ENCODE data around the gene FLVCR2. TPM values are rescaled to one million over a fixed set of nuclear protein-coding genes. Genes with fewer than 3 reads are reported as not detected.

FLVCR2 gene
- polyA plus RNA-seq, 1 of the 3 experiments (the other 2 are of a cell fraction), result 0.05 TPM

DNA sequence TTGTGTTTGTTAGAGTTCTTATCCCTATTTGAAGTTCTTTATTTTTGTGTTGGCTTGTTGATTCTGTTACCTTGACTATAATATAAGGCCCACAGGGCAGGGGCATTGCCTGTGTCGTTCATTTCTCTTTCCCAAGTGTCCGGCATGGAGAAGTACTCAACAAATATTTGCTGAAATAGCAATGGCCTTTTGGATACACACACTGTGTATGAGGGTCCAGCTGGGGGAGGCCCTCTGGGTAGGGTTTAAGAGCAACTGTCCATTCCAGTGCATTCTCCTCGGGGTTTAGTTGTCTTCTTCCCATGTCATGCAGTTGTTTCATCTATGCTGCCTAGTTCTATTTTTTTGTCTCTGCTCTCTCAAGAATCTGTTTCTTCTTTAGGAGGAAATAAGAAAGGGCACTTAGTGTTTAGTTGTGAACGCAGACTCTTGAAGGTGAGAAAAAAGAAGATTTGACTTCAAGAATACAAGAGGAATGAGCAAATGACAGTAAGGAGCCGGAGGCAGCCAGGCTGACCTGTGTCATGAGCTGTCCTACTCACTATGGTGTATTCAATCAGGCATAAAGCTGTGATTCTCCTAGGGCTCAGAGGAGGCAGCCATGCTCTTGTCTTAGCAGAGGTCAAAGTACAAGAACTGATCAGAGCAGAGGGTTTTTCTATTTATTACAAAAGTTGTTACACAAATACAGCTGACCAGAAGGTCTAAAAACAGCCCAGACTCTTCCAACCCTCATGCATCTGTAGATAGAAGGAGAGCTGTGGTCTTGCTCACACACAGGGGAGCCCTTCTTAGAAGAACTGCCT, 72.0 kb downstream of the FLVCR2 start:
- Histone ChIP-seq H3K79me2 (ENCODE audit: insufficient read depth) (no peaks in the 10 kb centered on the region), H3F3A (replicated peaks; ENCODE audit: insufficient read depth) (peaks cover 6% of the 10 kb centered on the region), H3K9me3 (no peaks in the 10 kb centered on the region), H4K20me1 (ENCODE audit: insufficient read depth) (peaks cover 4% of the 10 kb centered on the region; the same call in 1 of the 2 replicates), H3K36me3 (replicated peaks in 1 of 2; ENCODE audit: control insufficient read depth in 1 of 2, insufficient read depth in 2 of 2, low read length in 1 of 2) (peaks cover 31 to 33% of the 10 kb centered on the region in 2 experiments), H3K4me2 (no peak overlapping the region), H3K27me3 (ENCODE audit: insufficient read depth) (no peaks in the 10 kb centered on the region), H3K9ac (no peak overlapping the region), H3K4me1 (ENCODE audit: control insufficient read depth in 1 of 2, insufficient read depth in 2 of 2, low read depth in 1 of 2, low read length in 1 of 2) (no peaks in the 10 kb centered on the region), H3K4me3 (ENCODE audit: low read depth in 2 of 2, low read length in 1 of 2) (no peak overlapping the region), H2AFZ (ENCODE audit: low read depth) (no peak overlapping the region), H3K9me2 (no peaks in the 10 kb centered on the region), H3K27ac (ENCODE audit: low read depth in 2 of 2, low read length in 1 of 2) (no peak overlapping the region)
- no peak for DNase-seq
- POLR2A ChIA-PET, result interaction anchor here (0.6 kb wide), 1 partner anchor 79 kb away, joined by 3 read pairs; no protein-coding TSS in a partner anchor
- TF ChIP-seq, protein P1, sequence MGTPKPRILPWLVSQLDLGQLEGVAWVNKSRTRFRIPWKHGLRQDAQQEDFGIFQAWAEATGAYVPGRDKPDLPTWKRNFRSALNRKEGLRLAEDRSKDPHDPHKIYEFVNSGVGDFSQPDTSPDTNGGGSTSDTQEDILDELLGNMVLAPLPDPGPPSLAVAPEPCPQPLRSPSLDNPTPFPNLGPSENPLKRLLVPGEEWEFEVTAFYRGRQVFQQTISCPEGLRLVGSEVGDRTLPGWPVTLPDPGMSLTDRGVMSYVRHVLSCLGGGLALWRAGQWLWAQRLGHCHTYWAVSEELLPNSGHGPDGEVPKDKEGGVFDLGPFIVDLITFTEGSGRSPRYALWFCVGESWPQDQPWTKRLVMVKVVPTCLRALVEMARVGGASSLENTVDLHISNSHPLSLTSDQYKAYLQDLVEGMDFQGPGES (IDR thresholded peaks at IDR 0.05; ENCODE audit: low read depth, low read length), result no peak
- TF ChIP-seq YY1 (IDR thresholded peaks at IDR 0.05; ENCODE audit: low read depth) (no peak), FOXJ3 (CRISPR knock-in tag; IDR thresholded peaks at IDR 0.05) (no peak), RXRA (IDR thresholded peaks at IDR 0.05; ENCODE audit: borderline replicate concordance, low read depth) (no peak), RFX5 (IDR thresholded peaks at IDR 0.05; ENCODE audit: low read length) (no peak)
- CTCF ChIA-PET, result interaction anchor here (0.8 to 11.4 kb wide), 6 partner anchors 11 to 162 kb away, joined by 3 to 439 read pairs (median 3); partner anchors contain the start of genes FLVCR2 and TTLL5
- WGBS (ENCODE audit: low lambda C conversion rate), result 93% methylated on average over 5 of the region's 5 CpGs

DNA sequence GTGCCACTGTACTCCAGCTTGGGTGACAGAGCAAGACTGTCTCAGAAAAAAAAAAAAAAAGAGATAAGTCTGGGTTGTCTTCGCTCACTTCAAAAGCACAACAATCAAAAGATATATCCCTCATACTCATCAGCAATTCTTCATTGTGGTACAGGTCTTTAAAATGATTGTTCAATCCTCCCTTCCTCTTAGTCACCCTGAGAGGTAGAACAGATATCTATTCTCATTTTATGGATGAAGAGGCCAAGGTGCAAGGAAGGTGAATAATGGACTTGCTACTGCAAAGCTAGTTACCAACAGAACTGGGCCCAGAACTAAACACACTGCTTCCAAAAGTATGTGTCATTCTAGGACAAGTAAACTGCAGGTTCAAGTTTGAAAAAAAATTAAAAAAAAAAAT, 75.1 kb downstream of the FLVCR2 start:
- CTCF ChIA-PET, result interaction anchor here (0.5 to 11.4 kb wide), 37 partner anchors 8 to 381 kb away, joined by 3 to 439 read pairs (median 5); partner anchors contain the start of gene FLVCR2
- no peak overlapping the region for H3K27ac ChIP-seq (ENCODE audit: low read depth in 2 of 2, low read length in 1 of 2)
- peaks cover 33 to 48% of the 10 kb centered on the region in 2 experiments for H3K36me3 ChIP-seq (replicated peaks in 1 of 2; ENCODE audit: control insufficient read depth in 1 of 2, insufficient read depth in 2 of 2, low read length in 1 of 2)
- H3K4me3 ChIP-seq (ENCODE audit: low read depth in 2 of 2, low read length in 1 of 2), result no peak overlapping the region
- no peak overlapping the region for H3K4me2 ChIP-seq
- H3K9me3 ChIP-seq, result no peaks in the 10 kb centered on the region
- no peaks in the 10 kb centered on the region for H3K79me2 ChIP-seq (ENCODE audit: insufficient read depth)
- WGBS (ENCODE audit: low lambda C conversion rate), result 83% methylated on average over 1 of the region's 1 CpG
- peaks cover under 1% of the 10 kb centered on the region; the same call in 1 of the 2 replicates for H4K20me1 ChIP-seq (ENCODE audit: insufficient read depth)
- no peaks in the 10 kb centered on the region for H3K27me3 ChIP-seq (ENCODE audit: insufficient read depth)
- no peaks in the 10 kb centered on the region for H3K4me1 ChIP-seq (ENCODE audit: control insufficient read depth in 1 of 2, insufficient read depth in 2 of 2, low read depth in 1 of 2, low read length in 1 of 2)
- POLR2A ChIA-PET, result no interaction called here
- peaks cover 6% of the 10 kb centered on the region for H3F3A ChIP-seq (replicated peaks; ENCODE audit: insufficient read depth)
- no peak for DNase-seq
- H2AFZ ChIP-seq (ENCODE audit: low read depth), result no peak overlapping the region
- no peaks in the 10 kb centered on the region for H3K9me2 ChIP-seq
- H3K9ac ChIP-seq, result no peak overlapping the region
- TF ChIP-seq POLR2AphosphoS5 (IDR thresholded peaks at IDR 0.05; ENCODE audit: low read depth, low read length) (no peak), ELF1 (IDR thresholded peaks at IDR 0.05) (no peak), TEAD4 (IDR thresholded peaks at IDR 0.05; ENCODE audit: borderline replicate concordance, insufficient read depth) (no peak), GATA2 (CRISPR knock-in tag; IDR thresholded peaks at IDR 0.05) (no peak), GABPA (IDR thresholded peaks at IDR 0.05; ENCODE audit: low read depth) (no peak), FOXM1 (IDR thresholded peaks at IDR 0.05; ENCODE audit: low read depth) (no peak), YY1 (IDR thresholded peaks at IDR 0.05; ENCODE audit: low read depth) (no peak), JUND (IDR thresholded peaks at IDR 0.05) (no peak), RCOR1 (IDR thresholded peaks at IDR 0.05; ENCODE audit: low read length) (no peak), SIN3A (IDR thresholded peaks at IDR 0.05; ENCODE audit: borderline replicate concordance, low read depth, low read length) (no peak), EP300 (IDR thresholded peaks at IDR 0.05; ENCODE audit: borderline replicate concordance in 1 of 2, low read depth in 1 of 2, low read length in 1 of 2) (no peak)
- TF ChIP-seq, protein P2, sequence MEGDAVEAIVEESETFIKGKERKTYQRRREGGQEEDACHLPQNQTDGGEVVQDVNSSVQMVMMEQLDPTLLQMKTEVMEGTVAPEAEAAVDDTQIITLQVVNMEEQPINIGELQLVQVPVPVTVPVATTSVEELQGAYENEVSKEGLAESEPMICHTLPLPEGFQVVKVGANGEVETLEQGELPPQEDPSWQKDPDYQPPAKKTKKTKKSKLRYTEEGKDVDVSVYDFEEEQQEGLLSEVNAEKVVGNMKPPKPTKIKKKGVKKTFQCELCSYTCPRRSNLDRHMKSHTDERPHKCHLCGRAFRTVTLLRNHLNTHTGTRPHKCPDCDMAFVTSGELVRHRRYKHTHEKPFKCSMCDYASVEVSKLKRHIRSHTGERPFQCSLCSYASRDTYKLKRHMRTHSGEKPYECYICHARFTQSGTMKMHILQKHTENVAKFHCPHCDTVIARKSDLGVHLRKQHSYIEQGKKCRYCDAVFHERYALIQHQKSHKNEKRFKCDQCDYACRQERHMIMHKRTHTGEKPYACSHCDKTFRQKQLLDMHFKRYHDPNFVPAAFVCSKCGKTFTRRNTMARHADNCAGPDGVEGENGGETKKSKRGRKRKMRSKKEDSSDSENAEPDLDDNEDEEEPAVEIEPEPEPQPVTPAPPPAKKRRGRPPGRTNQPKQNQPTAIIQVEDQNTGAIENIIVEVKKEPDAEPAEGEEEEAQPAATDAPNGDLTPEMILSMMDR (IDR thresholded peaks at IDR 0.05), result no peak
- TF ChIP-seq, protein P3, sequence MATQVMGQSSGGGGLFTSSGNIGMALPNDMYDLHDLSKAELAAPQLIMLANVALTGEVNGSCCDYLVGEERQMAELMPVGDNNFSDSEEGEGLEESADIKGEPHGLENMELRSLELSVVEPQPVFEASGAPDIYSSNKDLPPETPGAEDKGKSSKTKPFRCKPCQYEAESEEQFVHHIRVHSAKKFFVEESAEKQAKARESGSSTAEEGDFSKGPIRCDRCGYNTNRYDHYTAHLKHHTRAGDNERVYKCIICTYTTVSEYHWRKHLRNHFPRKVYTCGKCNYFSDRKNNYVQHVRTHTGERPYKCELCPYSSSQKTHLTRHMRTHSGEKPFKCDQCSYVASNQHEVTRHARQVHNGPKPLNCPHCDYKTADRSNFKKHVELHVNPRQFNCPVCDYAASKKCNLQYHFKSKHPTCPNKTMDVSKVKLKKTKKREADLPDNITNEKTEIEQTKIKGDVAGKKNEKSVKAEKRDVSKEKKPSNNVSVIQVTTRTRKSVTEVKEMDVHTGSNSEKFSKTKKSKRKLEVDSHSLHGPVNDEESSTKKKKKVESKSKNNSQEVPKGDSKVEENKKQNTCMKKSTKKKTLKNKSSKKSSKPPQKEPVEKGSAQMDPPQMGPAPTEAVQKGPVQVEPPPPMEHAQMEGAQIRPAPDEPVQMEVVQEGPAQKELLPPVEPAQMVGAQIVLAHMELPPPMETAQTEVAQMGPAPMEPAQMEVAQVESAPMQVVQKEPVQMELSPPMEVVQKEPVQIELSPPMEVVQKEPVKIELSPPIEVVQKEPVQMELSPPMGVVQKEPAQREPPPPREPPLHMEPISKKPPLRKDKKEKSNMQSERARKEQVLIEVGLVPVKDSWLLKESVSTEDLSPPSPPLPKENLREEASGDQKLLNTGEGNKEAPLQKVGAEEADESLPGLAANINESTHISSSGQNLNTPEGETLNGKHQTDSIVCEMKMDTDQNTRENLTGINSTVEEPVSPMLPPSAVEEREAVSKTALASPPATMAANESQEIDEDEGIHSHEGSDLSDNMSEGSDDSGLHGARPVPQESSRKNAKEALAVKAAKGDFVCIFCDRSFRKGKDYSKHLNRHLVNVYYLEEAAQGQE (IDR thresholded peaks at IDR 0.05; ENCODE audit: low read depth, low read length), result no peak
- TF ChIP-seq, protein P4, sequence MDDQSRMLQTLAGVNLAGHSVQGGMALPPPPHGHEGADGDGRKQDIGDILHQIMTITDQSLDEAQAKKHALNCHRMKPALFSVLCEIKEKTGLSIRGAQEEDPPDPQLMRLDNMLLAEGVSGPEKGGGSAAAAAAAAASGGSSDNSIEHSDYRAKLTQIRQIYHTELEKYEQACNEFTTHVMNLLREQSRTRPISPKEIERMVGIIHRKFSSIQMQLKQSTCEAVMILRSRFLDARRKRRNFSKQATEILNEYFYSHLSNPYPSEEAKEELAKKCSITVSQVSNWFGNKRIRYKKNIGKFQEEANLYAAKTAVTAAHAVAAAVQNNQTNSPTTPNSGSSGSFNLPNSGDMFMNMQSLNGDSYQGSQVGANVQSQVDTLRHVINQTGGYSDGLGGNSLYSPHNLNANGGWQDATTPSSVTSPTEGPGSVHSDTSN (IDR thresholded peaks at IDR 0.05), result no peak
- TF ChIP-seq, protein P5, sequence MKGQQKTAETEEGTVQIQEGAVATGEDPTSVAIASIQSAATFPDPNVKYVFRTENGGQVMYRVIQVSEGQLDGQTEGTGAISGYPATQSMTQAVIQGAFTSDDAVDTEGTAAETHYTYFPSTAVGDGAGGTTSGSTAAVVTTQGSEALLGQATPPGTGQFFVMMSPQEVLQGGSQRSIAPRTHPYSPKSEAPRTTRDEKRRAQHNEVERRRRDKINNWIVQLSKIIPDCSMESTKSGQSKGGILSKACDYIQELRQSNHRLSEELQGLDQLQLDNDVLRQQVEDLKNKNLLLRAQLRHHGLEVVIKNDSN (IDR thresholded peaks at IDR 0.05; ENCODE audit: borderline replicate concordance, low read depth), result no peak

Measured in SK-N-SH (cell line).